Fibroblast of skin of left quadriceps (primary cell): ENCODE data around the gene SNRPB.
"Not testable (repeated sequence)": the region's sequence is repeated elsewhere in the genome, so short reads cannot be mapped to it uniquely, and the experiment has no call there.

ENCODE experiments used
- DNase-seq, 2 experiments: peaks; one replicate each; pipeline ENCODE4 v3.0.0-alpha.2; 2013; ENCODE audit warnings: low read depth in 2 of 2

Gene SNRPB

GRCh38 chr20:2470423-2471193 is at the start of gene SNRPB:
SNRPB (minus strand) TSS chr20:2470789; CDS start chr20:2470690, 99 bp downstream.
- peak; percentile 96 to 97 for DNase-seq

GRCh38 chr20:2519115-2519809 is 48.7 kb upstream of the SNRPB start:
- DNase-seq = peak; percentile 87 to 89

GRCh38 chr20:2518558-2518957 is 48.0 kb upstream of the SNRPB start:
- DNase-seq = no peak

- no peak for DNase-seq
Observed at GRCh38 chr20:2518096-2518495, 47.5 kb upstream of the SNRPB start.

GRCh38 chr20:2516399-2516798 is 45.8 kb upstream of the SNRPB start:
- DNase-seq = no peak

GRCh38 chr20:2515203-2515602 is 44.6 kb upstream of the SNRPB start:
- no peak for DNase-seq

- DNase-seq = no peak
Observed at GRCh38 chr20:2509794-2510193, 39.2 kb upstream of the SNRPB start.

- no peak for DNase-seq
Observed at GRCh38 chr20:2509468-2509781, 38.8 kb upstream of the SNRPB start.

GRCh38 chr20:2508631-2509467 is 38.3 kb upstream of the SNRPB start, which contains the start of gene ZNF343:
ZNF343 (minus strand) TSS chr20:2508915; CDS start chr20:2493895, 15,020 bp downstream.
- DNase-seq = peak; percentile 54 to 57

GRCh38 chr20:2507875-2508630 is 37.5 kb upstream of the SNRPB start:
- no peak for DNase-seq

GRCh38 chr20:2507464-2507863 is 36.9 kb upstream of the SNRPB start:
- DNase-seq = no peak

GRCh38 chr20:2506426-2506825 is 35.8 kb upstream of the SNRPB start:
- DNase-seq = not testable (repeated sequence)

- DNase-seq = not testable (repeated sequence)
Observed at GRCh38 chr20:2504803-2505202, 34.2 kb upstream of the SNRPB start.

GRCh38 chr20:2502808-2503384 is 32.3 kb upstream of the SNRPB start:
- DNase-seq = not testable (repeated sequence)

GRCh38 chr20:2485661-2486060 is 15.1 kb upstream of the SNRPB start:
- DNase-seq = no peak

GRCh38 chr20:2485080-2485479 is 14.5 kb upstream of the SNRPB start:
- no peak for DNase-seq

- no peak for DNase-seq
Observed at GRCh38 chr20:2483504-2483903, 12.9 kb upstream of the SNRPB start.

GRCh38 chr20:2480381-2480780 is 9.8 kb upstream of the SNRPB start:
- DNase-seq = no peak

GRCh38 chr20:2476742-2477615 is 6.4 kb upstream of the SNRPB start:
- DNase-seq = no peak
